PC-3 (cell line): ENCODE measurements around the gene PHF2. TPM values are rescaled to one million over a fixed set of nuclear protein-coding genes. Genes with fewer than 3 reads are reported as not detected.

Experiments used
- ATAC-seq: fragments of 200-7000 bp; cut with Tn5 transposase; 2 replicates; pipeline ENCODE4 v1.9.1; 2020; ENCODE audit warnings: mild to moderate bottlenecking, moderate library complexity
- BruUV-seq: library from RNA; stranded (reverse); fragments of 400-500 nt; replicated peaks from 2 replicates; lab custom pipeline; 2021; lab: Mats Ljungman, UMichigan
- CTCF ChIA-PET: fragments of 300-600 bp; sonication (Branson Sonifier 250); formaldehyde crosslinking; loops from one replicate; lab custom pipeline; 2022; ENCODE audit warnings: antibody characterized with exemption; lab: Charles Lee
- POLR2A ChIA-PET: fragments of 300-600 bp; sonication (Branson Sonifier 250); formaldehyde crosslinking; loops from one replicate; lab custom pipeline; 2022; ENCODE audit warnings: antibody characterized with exemption; ENCODE audit not compliant: unreplicated experiment; lab: Charles Lee
- DNase-seq: peaks from one replicate; pipeline ENCODE4 v3.0.0-alpha.2; 2015
- H2AFZ ChIP-seq: fragments of 300-600 bp; sonication (generic); 2 replicates; pipeline ENCODE4 v1.6.0; 2016; ENCODE audit warnings: antibody characterized with exemption, low read length
- H3F3A ChIP-seq: fragments of 300-600 bp; sonication (generic); one replicate; pipeline ENCODE4 v1.6.0; 2017; ENCODE audit warnings: antibody characterized with exemption, low read length, control low read depth, mild to moderate bottlenecking; ENCODE audit not compliant: unreplicated experiment
- H3K27ac ChIP-seq: fragments of 300-600 bp; sonication (generic); 2 replicates; pipeline ENCODE4 v1.5.1; 2016; ENCODE audit warnings: mild to moderate bottlenecking, low read length
- H3K27me3 ChIP-seq: fragments of 300-600 bp; sonication (generic); 2 replicates; pipeline ENCODE4 v1.6.1; 2016; ENCODE audit warnings: low read length, mixed read lengths
- H3K36me3 ChIP-seq: fragments of 300-600 bp; sonication (generic); 2 replicates; pipeline ENCODE4 v1.6.1; 2016; ENCODE audit warnings: low read depth, mixed run types, low read length, mixed read lengths
- H3K4me1 ChIP-seq: fragments of 300-600 bp; sonication (generic); 2 replicates; pipeline ENCODE4 v1.5.1; 2016; ENCODE audit warnings: low read length; ENCODE audit not compliant: insufficient read depth
- H3K4me2 ChIP-seq: fragments of 300-600 bp; sonication (generic); 2 replicates; pipeline ENCODE4 v1.6.0; 2016; ENCODE audit warnings: low read length
- H3K4me3 ChIP-seq: fragments of 300-600 bp; sonication (generic); 2 replicates; pipeline ENCODE4 v1.5.1; 2016; ENCODE audit warnings: mild to moderate bottlenecking, low read length, mixed read lengths
- H3K79me2 ChIP-seq: fragments of 300-600 bp; sonication (generic); 2 replicates; pipeline ENCODE4 v1.6.1; 2017; ENCODE audit warnings: low read length, mixed read lengths
- H3K9ac ChIP-seq: fragments of 300-600 bp; sonication (generic); 2 replicates; pipeline ENCODE4 v1.6.0; 2016; ENCODE audit warnings: mild to moderate bottlenecking, low read length
- H3K9me2 ChIP-seq: fragments of 300-600 bp; sonication (generic); replicated peaks from 2 replicates; pipeline ENCODE4 v1.6.1; 2016; ENCODE audit warnings: mixed run types, low read length, mixed read lengths
- H3K9me3 ChIP-seq: fragments of 300-600 bp; sonication (generic); 2 replicates; pipeline ENCODE4 v1.6.1; 2016; ENCODE audit warnings: low read length, mixed read lengths
- H4K20me1 ChIP-seq: fragments of 300-600 bp; sonication (generic); 2 replicates; pipeline ENCODE4 v1.6.1; 2016; ENCODE audit warnings: low read length, mixed read lengths
- CTCF ChIP-seq: fragments of 300-600 bp; sonication (generic); conservative IDR thresholded peaks from 2 replicates; pipeline ENCODE4 v1.5.1; 2017; ENCODE audit warnings: antibody characterized with exemption, low read depth, mild to moderate bottlenecking, low read length
- EZH2 ChIP-seq: fragments of 300-600 bp; sonication (generic); IDR thresholded peaks from one replicate; pipeline ENCODE4 v1.6.1; 2017; ENCODE audit warnings: antibody characterized with exemption, mild to moderate bottlenecking, low read length; ENCODE audit not compliant: unreplicated experiment
- EZH2phosphoT487 ChIP-seq: fragments of 300-600 bp; sonication (generic); IDR thresholded peaks from 2 replicates; pipeline ENCODE4 v1.6.1; 2018; ENCODE audit warnings: mild to moderate bottlenecking, antibody characterized with exemption, low read length, borderline replicate concordance
- intact Hi-C: fragments of 100-400 bp; cut with micrococcal nuclease; formaldehyde crosslinking; loops from 2 replicates; pipeline ENCODE4 v1.9.0; 2023
- total RNA-seq: library from RNA; depleted of rRNA; stranded (reverse); fragments of >200 nt; gene quantifications from 2 replicates; pipeline ENCODE4 v1.2.3, GENCODE V29; 2014

PHF2 gene
- total RNA-seq, 1 experiment from 2014 or later = 10.6 TPM

- no peak overlapping the region for H3K4me2 ChIP-seq
- no peak overlapping the region for H2AFZ ChIP-seq
- H3K9me2 ChIP-seq = no peaks in the 10 kb centered on the region
- POLR2A ChIA-PET = no interaction called here
- H3F3A ChIP-seq = no peaks in the 10 kb centered on the region
- H3K9ac ChIP-seq = no peak overlapping the region
- no peaks in the 10 kb centered on the region for H3K27me3 ChIP-seq
- H3K4me1 ChIP-seq = peaks cover 5% of the 10 kb centered on the region
- BruUV-seq = no TSS peak
- ATAC-seq (no peak), DNase-seq (no peak)
- H3K36me3 ChIP-seq = no peaks in the 10 kb centered on the region
- no peak overlapping the region for H3K27ac ChIP-seq
- H3K9me3 ChIP-seq = no peaks in the 10 kb centered on the region
- intact Hi-C loops = no loop called here
- TF ChIP-seq EZH2phosphoT487 (no peak), CTCF (no peak), EZH2 (no peak)
- CTCF ChIA-PET = no interaction called here
- H4K20me1 ChIP-seq = no peaks in the 10 kb centered on the region
- H3K79me2 ChIP-seq = peaks cover 9% of the 10 kb centered on the region; the same call in 1 of the 2 replicates
- H3K4me3 ChIP-seq = no peak overlapping the region
These were observed 4.2 kb upstream of the PHF2 start for GRCh38 chr9:93572221-93572620.

DNA sequence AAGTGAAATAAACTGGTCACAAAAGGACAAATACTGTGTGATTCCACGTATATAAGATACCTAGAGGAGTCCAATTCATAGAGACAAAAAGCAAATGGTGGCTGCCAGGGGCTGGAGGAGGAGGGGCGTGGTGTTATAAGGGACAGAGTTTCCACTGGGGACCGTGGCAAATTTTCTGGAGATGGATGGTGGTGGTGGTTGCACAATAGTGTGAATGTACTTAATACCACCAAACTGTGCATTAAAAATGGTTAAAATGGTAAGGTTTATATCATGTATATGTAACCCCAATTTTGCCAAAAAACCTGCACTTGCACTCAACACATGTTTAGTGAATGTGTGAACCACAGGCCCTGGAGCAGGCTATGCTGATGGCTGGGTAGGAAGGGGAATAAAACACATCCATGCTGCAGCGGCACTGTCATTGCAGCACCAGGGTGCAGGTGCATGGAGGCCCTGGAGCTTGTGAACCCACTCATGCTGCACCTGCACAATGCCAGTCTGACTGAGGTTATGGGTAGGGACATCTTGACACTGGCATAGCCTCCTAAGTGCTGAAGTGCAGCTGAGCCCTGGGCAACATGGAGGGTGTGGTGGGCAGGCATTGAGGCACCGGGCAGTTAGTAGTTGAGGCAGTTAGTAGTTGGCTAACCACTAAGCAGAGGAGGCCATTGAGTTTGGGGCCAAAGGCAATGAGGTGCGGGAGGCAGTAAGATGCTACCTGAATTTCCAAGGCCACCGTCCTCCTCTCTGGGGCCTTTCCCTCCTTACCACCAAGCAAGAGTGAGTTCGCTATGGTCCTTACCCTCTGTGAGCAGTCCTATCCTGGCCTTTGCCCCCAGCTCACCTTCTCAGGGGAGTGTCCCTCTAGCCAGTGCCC lies 3.5 kb upstream of the PHF2 start:
- Histone ChIP-seq H3K9me2 (no peaks in the 10 kb centered on the region), H4K20me1 (no peaks in the 10 kb centered on the region), H3K4me2 (no peak overlapping the region), H2AFZ (no peak overlapping the region), H3K4me1 (peaks cover 8% of the 10 kb centered on the region), H3K27ac (no peak overlapping the region), H3K4me3 (no peak overlapping the region), H3K79me2 (peaks cover 16% of the 10 kb centered on the region), H3K9ac (no peak overlapping the region), H3F3A (no peaks in the 10 kb centered on the region), H3K36me3 (no peaks in the 10 kb centered on the region), H3K27me3 (no peaks in the 10 kb centered on the region), H3K9me3 (no peaks in the 10 kb centered on the region)
- intact Hi-C loops = no loop called here
- ChIA-PET CTCF (no interaction called here), POLR2A (no interaction called here)
- TF ChIP-seq CTCF (no peak), EZH2 (no peak), EZH2phosphoT487 (no peak)
- ATAC-seq (no peak), DNase-seq (no peak)
- BruUV-seq = no TSS peak

GRCh38 chr9:93573516-93573828 lies 2.9 kb upstream of the PHF2 start:
- H3K9ac ChIP-seq = no peak overlapping the region
- BruUV-seq = no TSS peak
- DNase-seq (no peak), ATAC-seq (no peak)
- peaks cover 12% of the 10 kb centered on the region for H3K4me1 ChIP-seq
- no peaks in the 10 kb centered on the region for H3K9me2 ChIP-seq
- peaks cover 22% of the 10 kb centered on the region for H3K79me2 ChIP-seq
- ChIA-PET CTCF (no interaction called here), POLR2A (no interaction called here)
- H3K4me2 ChIP-seq = no peak overlapping the region
- no peak overlapping the region for H2AFZ ChIP-seq
- H3K9me3 ChIP-seq = no peaks in the 10 kb centered on the region
- H3K27ac ChIP-seq = no peak overlapping the region
- TF ChIP-seq EZH2phosphoT487 (no peak), EZH2 (no peak), CTCF (no peak)
- H3K4me3 ChIP-seq = no peak overlapping the region
- H3K27me3 ChIP-seq = no peaks in the 10 kb centered on the region
- no peaks in the 10 kb centered on the region for H3F3A ChIP-seq
- no peaks in the 10 kb centered on the region for H4K20me1 ChIP-seq
- intact Hi-C loops = no loop called here
- H3K36me3 ChIP-seq = no peaks in the 10 kb centered on the region
